K562 (cell line): ENCODE results near the gene ATP6V0A1. TPM values are rescaled to one million over a fixed set of nuclear protein-coding genes. Genes with fewer than 3 reads are reported as not detected.
A peak's percentile ranks its signal among the peaks of the same experiment; 100 is the strongest.

Source experiments
- ATAC-seq: fragments of 200-7000 bp; cut with Tn5 transposase; 3 replicates; pipeline ENCODE4 v1.9.1; 2020; ENCODE audit warnings: moderate library complexity
- BruUV-seq: library from RNA; stranded (reverse); fragments of 400-500 nt; replicated peaks from 2 replicates; lab custom pipeline; 2021; lab: Mats Ljungman, UMichigan
- CTCF ChIA-PET: fragments of 300-600 bp; formaldehyde crosslinking; extraction: SDS; loops from one replicate; lab custom pipeline; 2021; ENCODE audit warnings: low intra/inter-chr PET ratio; lab: Yijun Ruan, JAX
- POLR2A ChIA-PET: fragments of 300-600, 350-650 bp; sonication (Branson Sonifier 250); formaldehyde crosslinking; extraction: SDS; loops from one replicate; lab custom pipeline; 2021; ENCODE audit warnings: antibody characterized with exemption, inconsistent platforms; lab: Yijun Ruan, JAX
- DNase-seq, 4 experiments: peaks; one replicate each; pipeline versions ENCODE4 v3.0.0 to v3.0.0-alpha.2; 2011 to 2018; ENCODE audit warnings: low spot score in 3 of 4, mixed read lengths in 3 of 4; ENCODE audit errors: extremely low read depth in 1 of 4
- FAIRE-seq: peaks from 2 replicates; lab custom pipeline; 2011; peaks lifted over from hg19 to GRCh38; lab: Jason Lieb, UNC
- H2AFZ ChIP-seq: 2 replicates; pipeline ENCODE4 v1.6.0; 2011; ENCODE audit warnings: low read depth, low read length, control low read depth, inconsistent platforms
- H3K27ac ChIP-seq: fragments of 200-600 bp; 3 replicates; pipeline ENCODE4 v1.8.0; 2011; ENCODE audit warnings: low read depth, mild to moderate bottlenecking, control low read depth, inconsistent platforms, low read length, moderate library complexity, mixed read lengths; ENCODE audit errors: extremely low read depth
- H3K27me3 ChIP-seq, 2 experiments: fragments of 300-600 bp in 1 of 2; 2 replicates in 1 of 2; 3 replicates in 1 of 2; pipeline versions ENCODE4 v1.6.0 to v1.8.0; 2011; ENCODE audit warnings: inconsistent platforms in 2 of 2, low read length in 2 of 2, mild to moderate bottlenecking in 1 of 2, mixed read lengths in 1 of 2, moderate library complexity in 1 of 2; ENCODE audit not compliant: control insufficient read depth in 2 of 2, insufficient read depth in 2 of 2
- H3K36me3 ChIP-seq: fragments of 300-600 bp; 3 replicates; pipeline ENCODE4 v1.8.0; 2011; ENCODE audit warnings: mild to moderate bottlenecking, low read length, inconsistent platforms; ENCODE audit not compliant: control insufficient read depth, insufficient read depth
- H3K4me1 ChIP-seq, 2 experiments: fragments of 200-600 bp in 1 of 2; replicated peaks in 1 of 2; 2 replicates in 1 of 2; 3 replicates in 1 of 2; pipeline versions ENCODE4 v1.5.1 to v1.8.0; 2011; ENCODE audit warnings: inconsistent platforms in 2 of 2, low read length in 2 of 2, mild to moderate bottlenecking in 1 of 2, mixed read lengths in 1 of 2, moderate library complexity in 1 of 2; ENCODE audit not compliant: control insufficient read depth in 2 of 2, insufficient read depth in 2 of 2
- H3K4me2 ChIP-seq: 2 replicates; pipeline ENCODE4 v1.6.1; 2011; ENCODE audit warnings: low read length, control low read depth, inconsistent platforms, mixed read lengths; ENCODE audit not compliant: insufficient read depth
- H3K4me3 ChIP-seq: fragments of 200-600 bp; sonication (generic), shearing (Covaris generic); 2 replicates; pipeline ENCODE4 v1.5.1; 2016; ENCODE audit warnings: control low read depth, inconsistent platforms
- H3K79me2 ChIP-seq: fragments of 200-600 bp; 3 replicates; pipeline ENCODE4 v1.8.0; 2011; ENCODE audit warnings: low read length, inconsistent platforms; ENCODE audit not compliant: control insufficient read depth, insufficient read depth
- H3K9ac ChIP-seq, 2 experiments: 2 replicates each; pipeline versions ENCODE4 v1.6.0 to v1.6.1; 2011; ENCODE audit warnings: low read depth in 2 of 2, low read length in 2 of 2, control low read depth in 1 of 2, inconsistent platforms in 1 of 2, mild to moderate bottlenecking in 1 of 2, mixed read lengths in 1 of 2; ENCODE audit not compliant: insufficient read depth in 1 of 2
- H3K9me1 ChIP-seq: one replicate; pipeline ENCODE4 v1.6.0; 2011; ENCODE audit warnings: inconsistent platforms, mild to moderate bottlenecking, low read length, moderate library complexity; ENCODE audit not compliant: control insufficient read depth, insufficient read depth
- H3K9me3 ChIP-seq: replicated peaks from 2 replicates; pipeline ENCODE4 v1.5.1; 2011; ENCODE audit warnings: low read depth, low read length, inconsistent platforms; ENCODE audit not compliant: control insufficient read depth, insufficient read depth
- H4K20me1 ChIP-seq: replicated peaks from 2 replicates; pipeline ENCODE4 v1.6.1; 2011; ENCODE audit warnings: low read length, inconsistent platforms, mixed read lengths; ENCODE audit not compliant: control insufficient read depth, insufficient read depth
- PATZ1 ChIP-seq: fragments of 250-450 bp; sonication (Bioruptor Pico); IDR thresholded peaks from 2 replicates; pipeline ENCODE4 v1.5.0; 2020; ENCODE audit warnings: mild to moderate bottlenecking, borderline replicate concordance
- POLR2G ChIP-seq: fragments of 200-400 bp; formaldehyde crosslinking; IDR thresholded peaks from 2 replicates; pipeline ENCODE4 v1.6.1; 2017; ENCODE audit warnings: low read depth, mild to moderate bottlenecking, antibody characterized with exemption, low read length, moderate library complexity
- RBFOX2 ChIP-seq: fragments of 200-400 bp; formaldehyde crosslinking; IDR thresholded peaks from 2 replicates; pipeline ENCODE4 v1.6.1; 2017; ENCODE audit warnings: low read depth, mild to moderate bottlenecking, low read length, moderate library complexity
- ZNF511 ChIP-seq: sonication (generic); formaldehyde crosslinking; IDR thresholded peaks from 2 replicates; pipeline ENCODE4 v1.8.0; 2022; ENCODE audit warnings: mild to moderate bottlenecking, missing genetic modification reagents
- ZSCAN32 ChIP-seq: fragments of 450-650 bp; formaldehyde crosslinking; IDR thresholded peaks from 2 replicates; pipeline ENCODE4 v1.4.0; 2020; ENCODE audit warnings: mild to moderate bottlenecking, moderate library complexity
- WGBS: fragments of 100-300 bp; shearing (Covaris generic); methylation state at CpG from one replicate; pipeline ENCODE4 v1.1.6; 2016; ENCODE audit warnings: low coverage, mixed read lengths; ENCODE audit not compliant: insufficient coverage; ENCODE audit errors: missing lambda C conversion rate; 5-methylcytosine and 5-hydroxymethylcytosine counted together
- in situ Hi-C: fragments of 300-500 bp; cut with MboI; formaldehyde crosslinking; loops from 4 replicates; pipeline ENCODE4 v1.15.0; 2018; ENCODE audit warnings: inconsistent platforms, mixed read lengths
- intact Hi-C: fragments of 100-400 bp; cut with micrococcal nuclease; formaldehyde crosslinking; loops from 2 replicates; pipeline ENCODE4 v1.14.2; 2022
- polyA plus RNA-seq, 8 experiments: library from polyadenylated mRNA; depleted of rRNA in 4 of 8; stranded (reverse) in 5 of 8; unstranded in 3 of 8; fragments of >200 nt; fragmentation: Nextera tagmentation in 2 of 8; fragmentation: Illumina TruSeq in 1 of 8; extraction: Ambion mirVana in 2 of 8; extraction: Trizol in 1 of 8; gene quantifications; 2 replicates each; pipeline versions ENCODE4 v1.2.1 to v1.2.3, GENCODE V29; 2011 to 2014; ENCODE audit warnings: inconsistent platforms in 1 of 8, missing spikeins in 1 of 8
- total RNA-seq, 7 experiments: library from RNA; depleted of rRNA in 6 of 7; stranded (reverse); fragments of >200 nt in 6 of 7; fragmentation: Illumina TruSeq in 2 of 7; extraction: Trizol in 2 of 7; gene quantifications; 2 replicates each; pipeline versions ENCODE4 v1.2.1 to v1.2.3, GENCODE V29; 2011 to 2021; ENCODE audit warnings: low replicate concordance in 1 of 7

Gene ATP6V0A1
- total and polyA plus RNA-seq, 9 of the 15 experiments (the other 6 are each of a cell fraction or from before 2014, with no cell fraction given) = 11.8 to 158 (median 75.5) TPM

DNA sequence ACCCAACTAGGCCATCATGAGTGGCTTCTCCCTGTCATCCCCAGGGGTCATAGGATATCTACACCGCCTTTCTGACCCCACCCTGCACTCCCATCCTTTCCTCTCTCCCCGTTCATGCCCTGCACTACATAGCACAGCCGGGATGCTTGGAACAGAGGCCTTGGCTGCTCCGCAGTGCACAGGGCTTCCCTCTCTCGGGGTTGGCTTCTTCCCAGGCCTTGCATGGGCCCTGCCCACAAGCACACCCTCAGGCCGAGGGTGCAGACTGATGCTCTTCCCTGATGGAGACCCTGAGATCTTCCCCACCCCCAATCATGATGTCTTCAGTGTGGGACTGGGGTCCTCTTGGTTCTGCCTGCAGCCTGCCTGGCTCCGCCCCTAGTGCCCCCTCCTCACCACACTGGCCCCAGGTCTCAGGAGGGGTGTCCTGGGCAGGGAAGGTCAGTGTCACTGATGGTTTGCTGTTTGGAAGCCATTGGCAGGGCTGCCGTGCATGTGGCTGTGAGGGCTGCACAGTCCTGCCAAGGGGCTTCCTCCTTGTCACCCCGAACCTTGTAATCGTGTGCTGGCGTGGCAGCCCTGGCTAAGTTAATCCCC is 63.1 kb downstream of the ATP6V0A1 start:
- Histone ChIP-seq H4K20me1 (no peaks in the 10 kb centered on the region), H3K9me1 (peaks cover 7% of the 10 kb centered on the region), H3K4me3 (no peak overlapping the region), H3K4me1 (peaks cover 41 to 64% of the 10 kb centered on the region in 2 experiments), H3K27ac (no peak overlapping the region; the same call in 2 of the 3 replicates), H3K27me3 (no peaks in the 10 kb centered on the region), H3K36me3 (peaks cover 60% of the 10 kb centered on the region), H3K9ac (0 out of 4 replicates have a peak overlapping the region, but pooled peaks of 1 of the 2 experiments have one; percentile 19), H3K79me2 (peaks cover 8% of the 10 kb centered on the region; the same call in 1 of the 3 replicates), H2AFZ (no peak overlapping the region), H3K4me2 (no peak overlapping the region), H3K9me3 (no peaks in the 10 kb centered on the region)
- ChIA-PET POLR2A (interaction anchor here (0.8 kb wide), 1 partner anchor 209 kb away, joined by 4 read pairs; no protein-coding TSS in a partner anchor), CTCF (no interaction called here)
- DNase-seq (peak in 1 of 4 experiments; percentile 12), FAIRE-seq (no peak), ATAC-seq (no peak)
- 98% methylated on average over 10 of the region's 11 CpGs for whole genome bisulfite sequencing
- in situ Hi-C loops (no loop called here), intact Hi-C loops (no loop called here)
- TF ChIP-seq PATZ1 (CRISPR knock-in tag) = no peak
- TF ChIP-seq ZSCAN32 (CRISPR knock-in tag) = no peak
- TF ChIP-seq POLR2G = peak; percentile 49; the same call in 1 of the 2 replicates
- 0 out of 2 replicates have a peak, but pooled peaks have one; percentile 5 for TF ChIP-seq RBFOX2
- TF ChIP-seq ZNF511 = no peak
- BruUV-seq = no TSS peak
